ENCODE data around the gene WFIKKN2. TPM values are rescaled to one million over a fixed set of nuclear protein-coding genes. Genes with fewer than 3 reads are reported as not detected.

WFIKKN2 gene
- total and polyA plus RNA-seq, 2 of the 13 experiments (the other 11 are each of a cell fraction or from before 2014, with no cell fraction given): not detected

DNA sequence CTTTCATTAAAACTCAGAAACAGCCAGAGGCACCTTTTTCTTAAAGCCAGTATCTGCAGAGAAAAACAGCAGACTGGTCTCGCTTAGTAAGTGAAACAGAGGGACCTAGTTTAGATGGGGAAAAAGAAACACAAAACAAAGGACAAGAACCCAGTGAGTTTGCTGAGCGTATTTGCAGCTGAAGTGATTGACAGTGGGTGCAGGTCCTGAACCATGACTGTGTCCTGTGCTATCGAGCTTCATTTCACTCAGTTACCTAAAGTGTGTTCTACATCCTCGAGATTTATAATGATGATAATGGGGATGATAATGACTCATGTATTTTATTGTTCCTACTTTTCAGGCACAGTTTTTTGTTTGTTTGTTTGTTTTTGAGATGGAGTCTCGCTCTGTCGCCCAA is 31.7 kb upstream of the WFIKKN2 start:
- Histone ChIP-seq H3K79me2 (ENCODE audit: insufficient read depth, low read length) (no peaks in the 10 kb centered on the region), H3K36me3 (replicated peaks in 1 of 2; ENCODE audit: control insufficient read depth in 1 of 2, insufficient read depth in 2 of 2, low read length in 2 of 2) (no peaks in the 10 kb centered on the region), H3K27me3 (ENCODE audit: control insufficient read depth in 1 of 2, insufficient read depth in 2 of 2, low read length in 2 of 2) (peaks cover 1 to 27% of the 10 kb centered on the region in 2 experiments; a peak in 4 of 5 replicates), H2AFZ (ENCODE audit: low read length) (peak overlapping the region; percentile 85), H3K9me3 (ENCODE audit: low read length) (no peaks in the 10 kb centered on the region), H3K4me2 (ENCODE audit: low read depth, low read length) (peak overlapping the region; percentile 72), H3K27ac (ENCODE audit: extremely low read length, insufficient read depth, low read length) (no peak overlapping the region), H3K4me3 (replicated peaks in 1 of 3; ENCODE audit: insufficient read depth in 1 of 3, low read depth in 2 of 3, low read length in 3 of 3) (peak overlapping the region in 2 of 3 experiments; percentile 19 to 52; a peak in 4 of 6 replicates), H4K20me1 (ENCODE audit: insufficient read depth, low read length) (no peaks in the 10 kb centered on the region), H3K4me1 (ENCODE audit: insufficient read depth, low read length) (peaks cover 99% of the 10 kb centered on the region), H3K9ac (ENCODE audit: insufficient read depth, low read depth, low read length) (peak overlapping the region; percentile 36; the same call in 1 of the 2 replicates)
- ChIA-PET POLR2A (interaction anchor here (0.6 to 3.0 kb wide), 3 partner anchors 63 to 256 kb away, joined by 3 to 11 read pairs (median 7); partner anchors contain the start of gene TOB1), CTCF (ENCODE audit: low intra/inter-chr PET ratio, low total read pairs) (no interaction called here)
- WGBS (ENCODE audit: low lambda C conversion rate): 5% methylated on average over 6 of the region's 6 CpGs
- intact Hi-C loops (cut with micrococcal nuclease; ENCODE audit: unreplicated experiment): loop anchor here (5.0 kb wide), 1 partner anchor 39 kb away; no protein-coding TSS in a partner anchor
- ATAC-seq: peak; percentile 6; the same call in 1 of the 3 replicates
- BruUV-seq (replicated peaks): no TSS peak
- in situ Hi-C loops (cut with HindIII; ENCODE audit: extremely low pct_ligation_motif_present, low pct_unique_long_range_greater_than_20kb): no loop called here
- peak; percentile 77 for FAIRE-seq
- DNase-seq (ENCODE audit: low spot score): no peak
- 0 out of 2 replicates have a peak, but pooled peaks have one; percentile 25 for TF ChIP-seq ZNF292 (CRISPR knock-in tag; IDR thresholded peaks at IDR 0.05; ENCODE audit: borderline replicate concordance, low read depth)
- no peak for TF ChIP-seq ZNF431 (CRISPR knock-in tag; IDR thresholded peaks at IDR 0.05; ENCODE audit: borderline replicate concordance, low read depth)
- no peak for TF ChIP-seq ATAD3A (CRISPR knock-in tag; IDR thresholded peaks at IDR 0.05)
- no peak for TF ChIP-seq ZNF792 (CRISPR knock-in tag; IDR thresholded peaks at IDR 0.05)
- no peak for TF ChIP-seq ZNF569 (CRISPR knock-in tag; IDR thresholded peaks at IDR 0.05; ENCODE audit: borderline replicate concordance)
- no peak for TF ChIP-seq TOE1 (CRISPR knock-in tag; IDR thresholded peaks at IDR 0.05)
- TF ChIP-seq SAP130 (CRISPR knock-in tag; IDR thresholded peaks at IDR 0.05; ENCODE audit: low read depth): peak; percentile 28; the same call in 1 of the 2 replicates
- TF ChIP-seq RELA (CRISPR knock-in tag; IDR thresholded peaks at IDR 0.05): no peak
- TF ChIP-seq MXD4 (CRISPR knock-in tag; IDR thresholded peaks at IDR 0.05): peak; percentile 50; the same call in 1 of the 2 replicates
- TF ChIP-seq, protein P1, sequence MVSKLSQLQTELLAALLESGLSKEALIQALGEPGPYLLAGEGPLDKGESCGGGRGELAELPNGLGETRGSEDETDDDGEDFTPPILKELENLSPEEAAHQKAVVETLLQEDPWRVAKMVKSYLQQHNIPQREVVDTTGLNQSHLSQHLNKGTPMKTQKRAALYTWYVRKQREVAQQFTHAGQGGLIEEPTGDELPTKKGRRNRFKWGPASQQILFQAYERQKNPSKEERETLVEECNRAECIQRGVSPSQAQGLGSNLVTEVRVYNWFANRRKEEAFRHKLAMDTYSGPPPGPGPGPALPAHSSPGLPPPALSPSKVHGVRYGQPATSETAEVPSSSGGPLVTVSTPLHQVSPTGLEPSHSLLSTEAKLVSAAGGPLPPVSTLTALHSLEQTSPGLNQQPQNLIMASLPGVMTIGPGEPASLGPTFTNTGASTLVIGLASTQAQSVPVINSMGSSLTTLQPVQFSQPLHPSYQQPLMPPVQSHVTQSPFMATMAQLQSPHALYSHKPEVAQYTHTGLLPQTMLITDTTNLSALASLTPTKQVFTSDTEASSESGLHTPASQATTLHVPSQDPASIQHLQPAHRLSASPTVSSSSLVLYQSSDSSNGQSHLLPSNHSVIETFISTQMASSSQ (IDR thresholded peaks at IDR 0.05; ENCODE audit: low read depth): no peak
- TF ChIP-seq, protein P1 (CRISPR knock-in tag; IDR thresholded peaks at IDR 0.05; ENCODE audit: borderline replicate concordance): no peak
- TF ChIP-seq ZBTB8A (CRISPR knock-in tag; IDR thresholded peaks at IDR 0.05; ENCODE audit: borderline replicate concordance, low read depth): no peak
- TF ChIP-seq, protein P2, sequence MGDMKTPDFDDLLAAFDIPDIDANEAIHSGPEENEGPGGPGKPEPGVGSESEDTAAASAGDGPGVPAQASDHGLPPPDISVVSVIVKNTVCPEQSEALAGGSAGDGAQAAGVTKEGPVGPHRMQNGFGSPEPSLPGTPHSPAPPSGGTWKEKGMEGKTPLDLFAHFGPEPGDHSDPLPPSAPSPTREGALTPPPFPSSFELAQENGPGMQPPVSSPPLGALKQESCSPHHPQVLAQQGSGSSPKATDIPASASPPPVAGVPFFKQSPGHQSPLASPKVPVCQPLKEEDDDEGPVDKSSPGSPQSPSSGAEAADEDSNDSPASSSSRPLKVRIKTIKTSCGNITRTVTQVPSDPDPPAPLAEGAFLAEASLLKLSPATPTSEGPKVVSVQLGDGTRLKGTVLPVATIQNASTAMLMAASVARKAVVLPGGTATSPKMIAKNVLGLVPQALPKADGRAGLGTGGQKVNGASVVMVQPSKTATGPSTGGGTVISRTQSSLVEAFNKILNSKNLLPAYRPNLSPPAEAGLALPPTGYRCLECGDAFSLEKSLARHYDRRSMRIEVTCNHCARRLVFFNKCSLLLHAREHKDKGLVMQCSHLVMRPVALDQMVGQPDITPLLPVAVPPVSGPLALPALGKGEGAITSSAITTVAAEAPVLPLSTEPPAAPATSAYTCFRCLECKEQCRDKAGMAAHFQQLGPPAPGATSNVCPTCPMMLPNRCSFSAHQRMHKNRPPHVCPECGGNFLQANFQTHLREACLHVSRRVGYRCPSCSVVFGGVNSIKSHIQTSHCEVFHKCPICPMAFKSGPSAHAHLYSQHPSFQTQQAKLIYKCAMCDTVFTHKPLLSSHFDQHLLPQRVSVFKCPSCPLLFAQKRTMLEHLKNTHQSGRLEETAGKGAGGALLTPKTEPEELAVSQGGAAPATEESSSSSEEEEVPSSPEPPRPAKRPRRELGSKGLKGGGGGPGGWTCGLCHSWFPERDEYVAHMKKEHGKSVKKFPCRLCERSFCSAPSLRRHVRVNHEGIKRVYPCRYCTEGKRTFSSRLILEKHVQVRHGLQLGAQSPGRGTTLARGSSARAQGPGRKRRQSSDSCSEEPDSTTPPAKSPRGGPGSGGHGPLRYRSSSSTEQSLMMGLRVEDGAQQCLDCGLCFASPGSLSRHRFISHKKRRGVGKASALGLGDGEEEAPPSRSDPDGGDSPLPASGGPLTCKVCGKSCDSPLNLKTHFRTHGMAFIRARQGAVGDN (CRISPR knock-in tag; IDR thresholded peaks at IDR 0.05): no peak
- TF ChIP-seq, protein P3, sequence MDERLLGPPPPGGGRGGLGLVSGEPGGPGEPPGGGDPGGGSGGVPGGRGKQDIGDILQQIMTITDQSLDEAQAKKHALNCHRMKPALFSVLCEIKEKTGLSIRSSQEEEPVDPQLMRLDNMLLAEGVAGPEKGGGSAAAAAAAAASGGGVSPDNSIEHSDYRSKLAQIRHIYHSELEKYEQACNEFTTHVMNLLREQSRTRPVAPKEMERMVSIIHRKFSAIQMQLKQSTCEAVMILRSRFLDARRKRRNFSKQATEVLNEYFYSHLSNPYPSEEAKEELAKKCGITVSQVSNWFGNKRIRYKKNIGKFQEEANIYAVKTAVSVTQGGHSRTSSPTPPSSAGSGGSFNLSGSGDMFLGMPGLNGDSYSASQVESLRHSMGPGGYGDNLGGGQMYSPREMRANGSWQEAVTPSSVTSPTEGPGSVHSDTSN (CRISPR knock-in tag; IDR thresholded peaks at IDR 0.05): peak; percentile 80
